ENCODE results near the gene DNAJB14.
A peak's percentile ranks its signal among the peaks of the same experiment; 100 is the strongest.

Gene DNAJB14

GRCh38 chr4:99863804-99864203, 82.6 kb downstream of the DNAJB14 start:
- no peak for TF ChIP-seq CTCF (IDR thresholded peaks at IDR 0.05)
- no peaks in the 10 kb centered on the region for H3K79me2 ChIP-seq
- H2AFZ ChIP-seq = no peak overlapping the region
- H3K9me3 ChIP-seq (ENCODE audit: control insufficient read depth, low read length) = no peaks in the 10 kb centered on the region
- H3K4me3 ChIP-seq (ENCODE audit: low read depth, low read length) = no peak overlapping the region
- H3K4me1 ChIP-seq = no peaks in the 10 kb centered on the region
- H3K27ac ChIP-seq = no peak overlapping the region
- H3K27me3 ChIP-seq (ENCODE audit: control insufficient read depth, insufficient read depth, low read length) = no peaks in the 10 kb centered on the region
- no peaks in the 10 kb centered on the region for H3K36me3 ChIP-seq (ENCODE audit: control insufficient read depth, insufficient read depth, low read length)
- no peak overlapping the region for H3K9ac ChIP-seq
- peak overlapping the region; percentile 8 for H3K4me2 ChIP-seq (ENCODE audit: low read length)

- H3K4me3 ChIP-seq (ENCODE audit: low read depth, low read length) = no peak overlapping the region
- H3K36me3 ChIP-seq (ENCODE audit: control insufficient read depth, insufficient read depth, low read length) = no peaks in the 10 kb centered on the region
- H3K4me2 ChIP-seq (ENCODE audit: low read length) = no peak overlapping the region
- H3K27me3 ChIP-seq (ENCODE audit: control insufficient read depth, insufficient read depth, low read length) = no peaks in the 10 kb centered on the region
- no peaks in the 10 kb centered on the region for H3K79me2 ChIP-seq
- H3K9me3 ChIP-seq (ENCODE audit: control insufficient read depth, low read length) = no peaks in the 10 kb centered on the region
- no peak for TF ChIP-seq CTCF (IDR thresholded peaks at IDR 0.05)
- no peak overlapping the region for H2AFZ ChIP-seq
- H3K4me1 ChIP-seq = no peaks in the 10 kb centered on the region
- no peak overlapping the region for H3K27ac ChIP-seq
- no peak overlapping the region for H3K9ac ChIP-seq
These were observed 85.1 kb downstream of the DNAJB14 start for GRCh38 chr4:99861120-99861905.

- Histone ChIP-seq H3K79me2 (no peaks in the 10 kb centered on the region), H3K27ac (no peak overlapping the region), H3K4me2 (ENCODE audit: low read length) (no peak overlapping the region), H3K4me1 (no peaks in the 10 kb centered on the region), H3K4me3 (ENCODE audit: low read depth, low read length) (no peak overlapping the region), H3K36me3 (ENCODE audit: control insufficient read depth, insufficient read depth, low read length) (no peaks in the 10 kb centered on the region), H3K9ac (no peak overlapping the region), H2AFZ (no peak overlapping the region), H3K27me3 (ENCODE audit: control insufficient read depth, insufficient read depth, low read length) (no peaks in the 10 kb centered on the region), H3K9me3 (ENCODE audit: control insufficient read depth, low read length) (no peaks in the 10 kb centered on the region)
- TF ChIP-seq CTCF (IDR thresholded peaks at IDR 0.05) = no peak
These were observed 85.9 kb downstream of the DNAJB14 start for GRCh38 chr4:99860521-99860920.

GRCh38 chr4:99859618-99860017, 86.8 kb downstream of the DNAJB14 start:
- no peak overlapping the region for H3K27ac ChIP-seq

More at GRCh38 chr4:99859618-99860017, 86.8 kb downstream of the DNAJB14 start:
- no peak overlapping the region for H3K4me2 ChIP-seq (ENCODE audit: low read length)
- H3K79me2 ChIP-seq = no peaks in the 10 kb centered on the region
- no peak for TF ChIP-seq CTCF (IDR thresholded peaks at IDR 0.05)
- H2AFZ ChIP-seq = no peak overlapping the region
- H3K27me3 ChIP-seq (ENCODE audit: control insufficient read depth, insufficient read depth, low read length) = no peaks in the 10 kb centered on the region
- H3K9ac ChIP-seq = no peak overlapping the region
- no peak overlapping the region for H3K4me3 ChIP-seq (ENCODE audit: low read depth, low read length)
- no peaks in the 10 kb centered on the region for H3K9me3 ChIP-seq (ENCODE audit: control insufficient read depth, low read length)
- no peaks in the 10 kb centered on the region for H3K36me3 ChIP-seq (ENCODE audit: control insufficient read depth, insufficient read depth, low read length)
- H3K4me1 ChIP-seq = no peaks in the 10 kb centered on the region
